Measurements from ENCODE around the gene FNDC3A.

FNDC3A gene

GRCh38 chr13:49220856-49221589, 245.3 kb downstream of the FNDC3A start:
- H3K4me3 ChIP-seq, result peak overlapping the region; percentile 57
- no peak overlapping the region for H3K9ac ChIP-seq
- no peaks in the 10 kb centered on the region for H3K36me3 ChIP-seq
- peaks cover 50% of the 10 kb centered on the region for H3K9me3 ChIP-seq
- peaks cover 6% of the 10 kb centered on the region for H3K4me1 ChIP-seq
- no peaks in the 10 kb centered on the region for H4K20me1 ChIP-seq
- H3K27ac ChIP-seq, result no peak overlapping the region
- H3K27me3 ChIP-seq, result peaks cover 56% of the 10 kb centered on the region
- H3K4me2 ChIP-seq, result no peak overlapping the region
- TF ChIP-seq Cebpa-rat (IDR thresholded peaks at IDR 0.05), result no peak

GRCh38 chr13:49221590-49221965, 245.9 kb downstream of the FNDC3A start:
- Histone ChIP-seq H4K20me1 (no peaks in the 10 kb centered on the region), H3K4me1 (peaks cover 6% of the 10 kb centered on the region), H3K27ac (no peak overlapping the region), H3K9me3 (peaks cover 46% of the 10 kb centered on the region), H3K36me3 (no peaks in the 10 kb centered on the region), H3K4me3 (no peak overlapping the region), H3K4me2 (no peak overlapping the region), H3K27me3 (peaks cover 56% of the 10 kb centered on the region), H3K9ac (no peak overlapping the region)
- TF ChIP-seq Cebpa-rat (IDR thresholded peaks at IDR 0.05), result no peak

- peaks cover 18% of the 10 kb centered on the region for H3K9me3 ChIP-seq
- H3K27me3 ChIP-seq, result peaks cover 29% of the 10 kb centered on the region
- no peak overlapping the region for H3K4me2 ChIP-seq
- H3K27ac ChIP-seq, result no peak overlapping the region
- H3K36me3 ChIP-seq, result no peaks in the 10 kb centered on the region
- TF ChIP-seq Cebpa-rat (IDR thresholded peaks at IDR 0.05), result peak; percentile 29; the same call in 1 of the 2 replicates
- no peaks in the 10 kb centered on the region for H3K4me1 ChIP-seq
- H3K9ac ChIP-seq, result no peak overlapping the region
- no peak overlapping the region for H3K4me3 ChIP-seq
- no peaks in the 10 kb centered on the region for H4K20me1 ChIP-seq
These were observed 249.7 kb downstream of the FNDC3A start for GRCh38 chr13:49225223-49226042.

GRCh38 chr13:49226613-49227012, 250.9 kb downstream of the FNDC3A start:
- no peak for TF ChIP-seq Cebpa-rat (IDR thresholded peaks at IDR 0.05)
- no peak overlapping the region for H3K27ac ChIP-seq
- H3K27me3 ChIP-seq, result peaks cover 17% of the 10 kb centered on the region
- no peak overlapping the region for H3K9ac ChIP-seq
- H3K4me2 ChIP-seq, result no peak overlapping the region
- H4K20me1 ChIP-seq, result no peaks in the 10 kb centered on the region
- H3K4me1 ChIP-seq, result no peaks in the 10 kb centered on the region
- H3K9me3 ChIP-seq, result peaks cover 6% of the 10 kb centered on the region
- no peak overlapping the region for H3K4me3 ChIP-seq
- no peaks in the 10 kb centered on the region for H3K36me3 ChIP-seq

GRCh38 chr13:49234741-49235140, 259.0 kb downstream of the FNDC3A start:
- Histone ChIP-seq H3K9me3 (no peaks in the 10 kb centered on the region), H3K27ac (no peak overlapping the region), H3K4me2 (no peak overlapping the region), H3K9ac (no peak overlapping the region), H3K4me3 (no peak overlapping the region), H3K4me1 (no peaks in the 10 kb centered on the region; the same call in 1 of the 2 replicates), H3K27me3 (no peaks in the 10 kb centered on the region), H4K20me1 (no peaks in the 10 kb centered on the region), H3K36me3 (no peaks in the 10 kb centered on the region)
- TF ChIP-seq Cebpa-rat (IDR thresholded peaks at IDR 0.05), result no peak

- TF ChIP-seq Cebpa-rat (IDR thresholded peaks at IDR 0.05), result no peak
- no peak overlapping the region for H3K4me3 ChIP-seq
- no peaks in the 10 kb centered on the region; the same call in 1 of the 2 replicates for H3K4me1 ChIP-seq
- H3K9ac ChIP-seq, result no peak overlapping the region
- no peaks in the 10 kb centered on the region for H3K9me3 ChIP-seq
- no peaks in the 10 kb centered on the region for H4K20me1 ChIP-seq
- no peak overlapping the region for H3K4me2 ChIP-seq
- no peaks in the 10 kb centered on the region for H3K27me3 ChIP-seq
- H3K36me3 ChIP-seq, result no peaks in the 10 kb centered on the region
- H3K27ac ChIP-seq, result no peak overlapping the region
These were observed 260.2 kb downstream of the FNDC3A start for GRCh38 chr13:49235856-49236431.

- H3K4me3 ChIP-seq, result no peak overlapping the region
- no peak overlapping the region for H3K9ac ChIP-seq
- no peaks in the 10 kb centered on the region for H3K36me3 ChIP-seq
- H3K27ac ChIP-seq, result no peak overlapping the region
- TF ChIP-seq Cebpa-rat (IDR thresholded peaks at IDR 0.05), result no peak
- H3K9me3 ChIP-seq, result peaks cover 12% of the 10 kb centered on the region
- H3K4me1 ChIP-seq, result no peaks in the 10 kb centered on the region; the same call in 1 of the 2 replicates
- H3K4me2 ChIP-seq, result no peak overlapping the region
- no peaks in the 10 kb centered on the region for H4K20me1 ChIP-seq
- no peaks in the 10 kb centered on the region for H3K27me3 ChIP-seq
These were observed 262.9 kb downstream of the FNDC3A start for GRCh38 chr13:49238621-49239020.

- Histone ChIP-seq H3K4me3 (no peak overlapping the region), H3K27me3 (no peaks in the 10 kb centered on the region), H3K4me1 (no peaks in the 10 kb centered on the region; the same call in 1 of the 2 replicates), H3K9me3 (peaks cover 12% of the 10 kb centered on the region), H4K20me1 (no peaks in the 10 kb centered on the region), H3K9ac (no peak overlapping the region), H3K4me2 (no peak overlapping the region), H3K27ac (no peak overlapping the region), H3K36me3 (no peaks in the 10 kb centered on the region)
- no peak for TF ChIP-seq Cebpa-rat (IDR thresholded peaks at IDR 0.05)
These were observed 264.3 kb downstream of the FNDC3A start for GRCh38 chr13:49240017-49240416.

GRCh38 chr13:49241296-49241695, 265.6 kb downstream of the FNDC3A start:
- Histone ChIP-seq H3K9me3 (peaks cover 12% of the 10 kb centered on the region), H3K4me3 (no peak overlapping the region), H3K4me1 (no peaks in the 10 kb centered on the region; the same call in 1 of the 2 replicates), H3K4me2 (no peak overlapping the region), H3K36me3 (no peaks in the 10 kb centered on the region), H3K27me3 (no peaks in the 10 kb centered on the region), H3K27ac (no peak overlapping the region), H3K9ac (no peak overlapping the region), H4K20me1 (no peaks in the 10 kb centered on the region)
- no peak for TF ChIP-seq Cebpa-rat (IDR thresholded peaks at IDR 0.05)

GRCh38 chr13:49245101-49245500, 269.4 kb downstream of the FNDC3A start:
- Histone ChIP-seq H3K36me3 (no peaks in the 10 kb centered on the region; the same call in 1 of the 2 replicates), H3K4me3 (no peak overlapping the region), H3K9ac (no peak overlapping the region), H3K4me2 (no peak overlapping the region), H3K9me3 (peaks cover 12% of the 10 kb centered on the region), H3K27ac (no peak overlapping the region), H3K27me3 (no peaks in the 10 kb centered on the region), H4K20me1 (no peaks in the 10 kb centered on the region), H3K4me1 (peaks cover 25% of the 10 kb centered on the region)
- no peak for TF ChIP-seq Cebpa-rat (IDR thresholded peaks at IDR 0.05)

Measured in BLaER1 (cell line).